IMR-90 (cell line): Measurements from ENCODE around the gene RASSF3. TPM values are rescaled to one million over a fixed set of nuclear protein-coding genes. Genes with fewer than 3 reads are reported as not detected.

ENCODE experiments used
- ATAC-seq: fragments of 200-7000 bp; cut with Tn5 transposase; 2 replicates; pipeline ENCODE4 v1.9.1; 2020; ENCODE audit warnings: low read depth, mild to moderate bottlenecking, moderate library complexity
- BruUV-seq: library from RNA; stranded (reverse); fragments of 400-500 nt; replicated peaks from 2 replicates; lab custom pipeline; 2021; lab: Mats Ljungman, UMichigan
- CTCF ChIA-PET: fragments of 300-600 bp; formaldehyde crosslinking; extraction: SDS; loops from one replicate; lab custom pipeline; 2021; ENCODE audit warnings: antibody characterized with exemption; lab: Yijun Ruan, JAX
- POLR2A ChIA-PET: fragments of 300-600 bp; sonication (Branson Sonifier 250); formaldehyde crosslinking; loops from one replicate; lab custom pipeline; 2022; ENCODE audit warnings: antibody characterized with exemption; ENCODE audit not compliant: unreplicated experiment; lab: Charles Lee
- DNase-seq: peaks from one replicate; pipeline ENCODE4 v3.0.0; 2013
- H2AFZ ChIP-seq: replicated peaks from 2 replicates; pipeline ENCODE3; 2013; ENCODE audit warnings: low read length, mild to moderate bottlenecking; ENCODE audit not compliant: poor library complexity
- H2AK5ac ChIP-seq: 2 replicates; pipeline ENCODE4 v1.6.1; 2013; ENCODE audit warnings: low read depth, low read length, inconsistent platforms
- H2AK9ac ChIP-seq: replicated peaks from 2 replicates; pipeline ENCODE3; 2013; ENCODE audit warnings: mild to moderate bottlenecking, low read depth, low read length, moderate library complexity; ENCODE audit not compliant: poor library complexity
- H2BK120ac ChIP-seq: 2 replicates; pipeline ENCODE4 v1.6.1; 2013; ENCODE audit warnings: low read depth, low read length, inconsistent platforms
- H2BK15ac ChIP-seq: 3 replicates; pipeline ENCODE4 v1.6.1; 2013; ENCODE audit warnings: low read depth, low read length, inconsistent platforms
- H2BK20ac ChIP-seq: 2 replicates; pipeline ENCODE4 v1.6.1; 2013; ENCODE audit warnings: low read depth, mild to moderate bottlenecking, inconsistent platforms, low read length, moderate library complexity
- H2BK5ac ChIP-seq: 2 replicates; pipeline ENCODE4 v1.6.1; 2013; ENCODE audit warnings: mild to moderate bottlenecking, low read depth, low read length, inconsistent platforms; ENCODE audit not compliant: poor library complexity, severe bottlenecking
- H3K14ac ChIP-seq: replicated peaks from 2 replicates; pipeline ENCODE4 v1.6.1; 2013; ENCODE audit warnings: low read depth, low read length, inconsistent platforms
- H3K18ac ChIP-seq: 2 replicates; pipeline ENCODE4 v1.6.1; 2013; ENCODE audit warnings: low read depth, low read length, control low read depth
- H3K23ac ChIP-seq: 2 replicates; pipeline ENCODE4 v1.6.1; 2013; ENCODE audit warnings: low read depth, low read length, inconsistent platforms
- H3K27ac ChIP-seq: 2 replicates; pipeline ENCODE4 v1.5.1; 2013; ENCODE audit warnings: mild to moderate bottlenecking, control low read depth, low read length; ENCODE audit not compliant: insufficient read depth
- H3K27me3 ChIP-seq: 2 replicates; pipeline ENCODE4 v1.6.1; 2013; ENCODE audit warnings: low read length; ENCODE audit not compliant: control insufficient read depth, insufficient read depth
- H3K36me3 ChIP-seq: 2 replicates; pipeline ENCODE4 v1.6.1; 2013; ENCODE audit warnings: low read length, mixed read lengths; ENCODE audit not compliant: control insufficient read depth, insufficient read depth
- H3K4ac ChIP-seq: 2 replicates; pipeline ENCODE4 v1.6.1; 2013; ENCODE audit warnings: low read depth, low read length, inconsistent platforms
- H3K4me1 ChIP-seq: 2 replicates; pipeline ENCODE4 v1.6.1; 2013; ENCODE audit warnings: low read length, mixed read lengths; ENCODE audit not compliant: control insufficient read depth, insufficient read depth
- H3K4me2 ChIP-seq: 2 replicates; pipeline ENCODE4 v1.6.1; 2013; ENCODE audit warnings: low read depth, mild to moderate bottlenecking, control low read depth, low read length, moderate library complexity
- H3K4me3 ChIP-seq: 2 replicates; pipeline ENCODE4 v1.5.1; 2013; ENCODE audit warnings: low read depth, mild to moderate bottlenecking, control low read depth, low read length, moderate library complexity; ENCODE audit not compliant: insufficient read depth
- H3K56ac ChIP-seq: 2 replicates; pipeline ENCODE4 v1.6.1; 2013; ENCODE audit warnings: low read length, inconsistent platforms; ENCODE audit not compliant: insufficient read depth; ENCODE audit errors: extremely low read depth
- H3K79me1 ChIP-seq, 2 experiments: 2 replicates each; pipeline ENCODE4 v1.6.1; 2013; ENCODE audit warnings: low read length in 2 of 2, inconsistent platforms in 1 of 2, low read depth in 1 of 2
- H3K9ac ChIP-seq: 2 replicates; pipeline ENCODE4 v1.6.1; 2013; ENCODE audit warnings: low read depth, low read length, control low read depth
- H3K9me1 ChIP-seq: 2 replicates; pipeline ENCODE4 v1.6.1; 2013; ENCODE audit warnings: low read length, inconsistent platforms; ENCODE audit not compliant: insufficient read depth
- H3K9me3 ChIP-seq: 2 replicates; pipeline ENCODE4 v1.6.1; 2013; ENCODE audit warnings: low read length; ENCODE audit not compliant: control insufficient read depth, insufficient read depth
- H4K20me1 ChIP-seq: 2 replicates; pipeline ENCODE4 v1.6.1; 2013; ENCODE audit warnings: low read length, inconsistent platforms; ENCODE audit not compliant: insufficient read depth
- H4K5ac ChIP-seq: 2 replicates; pipeline ENCODE4 v1.6.1; 2013; ENCODE audit warnings: mild to moderate bottlenecking, low read depth, low read length, control low read depth
- H4K8ac ChIP-seq, 2 experiments: 2 replicates each; pipeline ENCODE4 v1.6.1; 2013; ENCODE audit warnings: low read depth in 2 of 2, low read length in 2 of 2, control low read depth in 1 of 2, inconsistent platforms in 1 of 2
- H4K91ac ChIP-seq: 2 replicates; pipeline ENCODE4 v1.6.1; 2013; ENCODE audit warnings: low read depth, low read length, inconsistent platforms; ENCODE audit not compliant: insufficient read depth
- FOS ChIP-seq: fragments of 150-350 bp; IDR thresholded peaks from 2 replicates; pipeline ENCODE4 v1.6.1; 2016; ENCODE audit warnings: low read depth, low read length
- MAFK ChIP-seq: IDR thresholded peaks from 2 replicates; pipeline ENCODE4 v1.6.1; 2012; ENCODE audit warnings: low read depth, low read length, improper control_type of control experiment
- MAZ ChIP-seq: IDR thresholded peaks from 2 replicates; pipeline ENCODE4 v1.6.1; 2012; ENCODE audit warnings: low read depth, mild to moderate bottlenecking, low read length, improper control_type of control experiment, moderate library complexity, borderline replicate concordance
- MXI1 ChIP-seq: IDR thresholded peaks from 2 replicates; pipeline ENCODE4 v1.6.1; 2012; ENCODE audit warnings: low read depth, mild to moderate bottlenecking, low read length, moderate library complexity, borderline replicate concordance
- NFE2L2 ChIP-seq: fragments of 150-350 bp; IDR thresholded peaks from 2 replicates; pipeline ENCODE4 v1.6.1; 2016; ENCODE audit warnings: low read depth, mild to moderate bottlenecking, low read length
- RFX5 ChIP-seq: IDR thresholded peaks from 2 replicates; pipeline ENCODE4 v1.8.0; 2012; ENCODE audit warnings: low read depth, mild to moderate bottlenecking, low read length, moderate library complexity
- SMC3 ChIP-seq: fragments of 150-350 bp; IDR thresholded peaks from 2 replicates; pipeline ENCODE4 v1.6.1; 2016; ENCODE audit warnings: low read depth, mild to moderate bottlenecking, antibody characterized with exemption, low read length, moderate library complexity
- dilution Hi-C: fragments of 300-500 bp; cut with HindIII; formaldehyde crosslinking; loops from one replicate; pipeline ENCODE4 v1.14.3; 2018; ENCODE audit warnings: low sequenced_read_pairs; ENCODE audit not compliant: unreplicated experiment
- in situ Hi-C: fragments of 300-500 bp; cut with MboI; formaldehyde crosslinking; loops from 3 replicates; pipeline ENCODE4 v1.14.3; 2019; ENCODE audit warnings: low sequenced_read_pairs, inconsistent platforms, mixed read lengths
- intact Hi-C: fragments of 100-400 bp; cut with micrococcal nuclease; formaldehyde crosslinking; loops from 2 replicates; pipeline ENCODE4 v1.10.0; 2022
- polyA plus RNA-seq, 3 experiments: library from polyadenylated mRNA; depleted of rRNA; stranded (reverse); fragments of >200 nt; gene quantifications; 2 replicates each; pipeline ENCODE4 v1.2.3, GENCODE V29; 2012; ENCODE audit warnings: low replicate concordance in 1 of 3
- total RNA-seq: library from RNA; depleted of rRNA; stranded (reverse); fragments of >200 nt; gene quantifications from 2 replicates; pipeline ENCODE4 v1.2.3, GENCODE V29; 2012
- TF ChIP-seq, protein P1 (sequence below): conservative IDR thresholded peaks from 2 replicates; pipeline ENCODE4 v1.5.1; 2012; ENCODE audit warnings: mild to moderate bottlenecking, low read depth, low read length, improper control_type of control experiment

Gene RASSF3
- total and polyA plus RNA-seq, 2 of the 4 experiments (the other 2 are of a cell fraction) = 18.7 to 39.3 TPM

GRCh38 chr12:64713376-64713775, 103.1 kb downstream of the RASSF3 start:
- intact Hi-C loops = no loop called here
- no peak overlapping the region for H4K91ac ChIP-seq
- no peaks in the 10 kb centered on the region for H3K27me3 ChIP-seq
- H4K5ac ChIP-seq = no peak overlapping the region
- no peaks in the 10 kb centered on the region for H3K9me3 ChIP-seq
- dilution Hi-C loops = no loop called here
- no peak overlapping the region for H3K27ac ChIP-seq
- H2BK5ac ChIP-seq = no peak overlapping the region
- H2AK5ac ChIP-seq = no peak overlapping the region
- H3K23ac ChIP-seq = no peak overlapping the region
- ChIA-PET CTCF (no interaction called here), POLR2A (no interaction called here)
- no peak overlapping the region for H3K56ac ChIP-seq
- H3K4me2 ChIP-seq = no peak overlapping the region
- no peak for DNase-seq
- H3K9me1 ChIP-seq = peaks cover 4% of the 10 kb centered on the region; the same call in 1 of the 2 replicates
- no TSS peak for BruUV-seq
- no peak overlapping the region for H3K4ac ChIP-seq
- no peak for ATAC-seq
- H3K4me1 ChIP-seq = no peaks in the 10 kb centered on the region
- H2BK15ac ChIP-seq = no peak overlapping the region
- no peak for TF ChIP-seq SMC3
- TF ChIP-seq MAZ = no peak
- no peak for TF ChIP-seq NFE2L2
- no peak for TF ChIP-seq MAFK
- no peak for TF ChIP-seq FOS
- TF ChIP-seq, protein P1, sequence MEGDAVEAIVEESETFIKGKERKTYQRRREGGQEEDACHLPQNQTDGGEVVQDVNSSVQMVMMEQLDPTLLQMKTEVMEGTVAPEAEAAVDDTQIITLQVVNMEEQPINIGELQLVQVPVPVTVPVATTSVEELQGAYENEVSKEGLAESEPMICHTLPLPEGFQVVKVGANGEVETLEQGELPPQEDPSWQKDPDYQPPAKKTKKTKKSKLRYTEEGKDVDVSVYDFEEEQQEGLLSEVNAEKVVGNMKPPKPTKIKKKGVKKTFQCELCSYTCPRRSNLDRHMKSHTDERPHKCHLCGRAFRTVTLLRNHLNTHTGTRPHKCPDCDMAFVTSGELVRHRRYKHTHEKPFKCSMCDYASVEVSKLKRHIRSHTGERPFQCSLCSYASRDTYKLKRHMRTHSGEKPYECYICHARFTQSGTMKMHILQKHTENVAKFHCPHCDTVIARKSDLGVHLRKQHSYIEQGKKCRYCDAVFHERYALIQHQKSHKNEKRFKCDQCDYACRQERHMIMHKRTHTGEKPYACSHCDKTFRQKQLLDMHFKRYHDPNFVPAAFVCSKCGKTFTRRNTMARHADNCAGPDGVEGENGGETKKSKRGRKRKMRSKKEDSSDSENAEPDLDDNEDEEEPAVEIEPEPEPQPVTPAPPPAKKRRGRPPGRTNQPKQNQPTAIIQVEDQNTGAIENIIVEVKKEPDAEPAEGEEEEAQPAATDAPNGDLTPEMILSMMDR = no peak
- no peak for TF ChIP-seq MXI1
- no peak for TF ChIP-seq RFX5
- no peaks in the 10 kb centered on the region for H3K79me1 ChIP-seq
- H2AFZ ChIP-seq = no peak overlapping the region
- no peak overlapping the region for H3K18ac ChIP-seq
- H2AK9ac ChIP-seq = no peak overlapping the region
- H2BK20ac ChIP-seq = no peak overlapping the region
- H3K36me3 ChIP-seq = peaks cover 25% of the 10 kb centered on the region
- in situ Hi-C loops = no loop called here
- no peak overlapping the region for H3K4me3 ChIP-seq
- no peaks in the 10 kb centered on the region; the same call in 1 of the 2 replicates for H4K20me1 ChIP-seq
- H2BK120ac ChIP-seq = no peak overlapping the region
- H3K9ac ChIP-seq = no peak overlapping the region
- H3K14ac ChIP-seq = no peak overlapping the region
- no peak overlapping the region for H4K8ac ChIP-seq
